Esophagus squamous epithelium (tissue), 5 donors: ENCODE measurements around the gene TENT4B. TPM values are rescaled to one million over a fixed set of nuclear protein-coding genes. Genes with fewer than 3 reads are reported as not detected.
A peak's percentile ranks its signal among the peaks of the same experiment; 100 is the strongest.

Experiments
- DNase-seq: peaks from one replicate; lab custom pipeline; 2025; lab: John Stamatoyannopoulos, UW
- H3K27ac ChIP-seq, 4 donors: fragments of 200-600 bp; sonication (generic); one replicate each; pipeline ENCODE4 v1.5.1; 2016 to 2019; ENCODE audit warnings: mild to moderate bottlenecking in 1 of 4
- H3K27me3 ChIP-seq, 4 donors: fragments of 200-600 bp; sonication (generic); 1 replicate in 3 of 4; 2 replicates in 1 of 4; pipeline versions ENCODE4 v1.5.1 to v1.6.0; 2017 to 2021; ENCODE audit warnings: antibody characterized with exemption in 1 of 4
- H3K36me3 ChIP-seq, 3 donors: fragments of 200-600 bp; sonication (generic); one replicate each; pipeline ENCODE4 v1.5.1; 2016 to 2019
- H3K4me1 ChIP-seq, 3 donors: fragments of 200-600 bp; sonication (generic); one replicate each; pipeline ENCODE4 v1.5.1; 2017 to 2019
- H3K4me3 ChIP-seq, 4 donors: fragments of 200-600 bp; sonication (generic); 1 replicate in 3 of 4; 2 replicates in 1 of 4; pipeline ENCODE4 v1.5.1; 2016 to 2019; ENCODE audit warnings: mild to moderate bottlenecking in 2 of 4, moderate library complexity in 1 of 4
- H3K9me3 ChIP-seq, 3 donors: fragments of 200-600 bp; sonication (generic); one replicate each; pipeline ENCODE4 v1.5.1; 2016 to 2019
- CTCF ChIP-seq, 6 experiments: fragments of 450-650 bp in 4 of 6; fragments of 200-600 bp in 2 of 6; sonication (generic) in 2 of 6; IDR thresholded peaks; one replicate each; pipeline ENCODE4 v1.5.1; 2016 to 2019; ENCODE audit warnings: antibody characterized with exemption in 6 of 6, mild to moderate bottlenecking in 4 of 6, moderate library complexity in 4 of 6
- POLR2A ChIP-seq, 4 donors: fragments of 450-650 bp; IDR thresholded peaks; one replicate each; pipeline ENCODE4 v1.6.1; 2017; ENCODE audit warnings: antibody characterized with exemption in 4 of 4, mild to moderate bottlenecking in 4 of 4, moderate library complexity in 3 of 4
- WGBS, 2 donors: methylation state at CpG; one replicate each; pipeline ENCODE4 v1.1.5; 2018; 5-methylcytosine and 5-hydroxymethylcytosine counted together
- intact Hi-C: fragments of 100-400 bp; cut with DNase I; formaldehyde crosslinking; loops from one replicate; pipeline ENCODE4 v1.15.0; 2022
- total RNA-seq, 4 donors: library from RNA; depleted of rRNA; stranded (reverse); fragments of >200 nt; gene quantifications; one replicate each; pipeline ENCODE4 v1.1.0, GENCODE V29; 2016
- donor health status: DM: yes; HTN: yes; CAD: no.

The TENT4B gene
- total RNA-seq, 4 donors from 2014 or later, result 6.3 to 11.4 (median 8.4) TPM

- intact Hi-C loops, result no loop called here
- WGBS, 2 donors, result 8 to 10% methylated on average over 2 of the region's 2 CpGs
- TF ChIP-seq POLR2A (IDR thresholded peaks at IDR 0.05) (no peak), CTCF (IDR thresholded peaks at IDR 0.05) (no peak)
- Histone ChIP-seq H3K4me1 (peaks cover 0 to 47% (median 14%) of the 10 kb centered on the region in 3 donors), H3K27ac (peak overlapping the region in 2 of 4 donors; percentile 25 to 41), H3K4me3 (no peak overlapping the region), H3K9me3 (no peaks in the 10 kb centered on the region), H3K36me3 (no peaks in the 10 kb centered on the region), H3K27me3 (no peaks in the 10 kb centered on the region)
- no peak for DNase-seq
These were observed 42.2 kb downstream of the TENT4B start for GRCh38 chr16:50195276-50195675.

- TF ChIP-seq POLR2A (IDR thresholded peaks at IDR 0.05), result no peak
- TF ChIP-seq CTCF (IDR thresholded peaks at IDR 0.05), result no peak
These were observed 42.6 kb downstream of the TENT4B start for GRCh38 chr16:50195756-50196155.

GRCh38 chr16:50197582-50197981 lies 44.5 kb downstream of the TENT4B start:
- Histone ChIP-seq H3K4me3 (no peak overlapping the region), H3K36me3 (no peaks in the 10 kb centered on the region), H3K4me1 (peaks cover 0 to 60% (median 22%) of the 10 kb centered on the region in 3 donors), H3K9me3 (no peaks in the 10 kb centered on the region), H3K27ac (no peak overlapping the region), H3K27me3 (no peaks in the 10 kb centered on the region)
- intact Hi-C loops, result no loop called here
- TF ChIP-seq POLR2A (IDR thresholded peaks at IDR 0.05), result no peak
- TF ChIP-seq CTCF (IDR thresholded peaks at IDR 0.05), result no peak
- WGBS, 2 donors, result 89 to 95% methylated on average over 6 to 7 of the region's 7 CpGs
- DNase-seq, result no peak

More at GRCh38 chr16:50195756-50196155, 42.6 kb downstream of the TENT4B start:
- no peak for DNase-seq
- Histone ChIP-seq H3K9me3 (no peaks in the 10 kb centered on the region), H3K36me3 (no peaks in the 10 kb centered on the region), H3K27me3 (no peaks in the 10 kb centered on the region), H3K27ac (peak overlapping the region in 1 of 4 donors; percentile 41), H3K4me3 (no peak overlapping the region), H3K4me1 (peaks cover 0 to 47% (median 14%) of the 10 kb centered on the region in 3 donors)
- 82 to 100% methylated on average over 1 of the region's 1 CpG for WGBS, 2 donors
- intact Hi-C loops, result no loop called here

- H3K36me3 ChIP-seq, result no peaks in the 10 kb centered on the region
- no peak overlapping the region for H3K4me3 ChIP-seq
- DNase-seq, result no peak
- no peaks in the 10 kb centered on the region for H3K9me3 ChIP-seq
- H3K4me1 ChIP-seq, result peaks cover 4 to 64% (median 35%) of the 10 kb centered on the region in 3 donors
- no peak overlapping the region for H3K27ac ChIP-seq
- intact Hi-C loops, result no loop called here
- 63 to 77% methylated on average over 2 to 4 of the region's 4 CpGs for WGBS, 2 donors
- H3K27me3 ChIP-seq, result no peaks in the 10 kb centered on the region
- no peak for TF ChIP-seq CTCF (IDR thresholded peaks at IDR 0.05)
- no peak for TF ChIP-seq POLR2A (IDR thresholded peaks at IDR 0.05)
These were observed 45.8 kb downstream of the TENT4B start for GRCh38 chr16:50198802-50199403.

GRCh38 chr16:50201787-50202186 lies 48.7 kb downstream of the TENT4B start:
- H3K27ac ChIP-seq, result peak overlapping the region in 2 of 4 donors; percentile 26 to 67
- TF ChIP-seq CTCF (IDR thresholded peaks at IDR 0.05) (no peak), POLR2A (IDR thresholded peaks at IDR 0.05) (no peak)
- no peaks in the 10 kb centered on the region for H3K36me3 ChIP-seq
- H3K9me3 ChIP-seq, result no peaks in the 10 kb centered on the region
- DNase-seq, result no peak
- intact Hi-C loops, result no loop called here
- peaks cover 11 to 61% (median 29%) of the 10 kb centered on the region in 3 donors for H3K4me1 ChIP-seq
- no peak overlapping the region for H3K4me3 ChIP-seq
- H3K27me3 ChIP-seq, result no peaks in the 10 kb centered on the region
- 42 to 47% methylated on average over 3 of the region's 3 CpGs for WGBS, 2 donors
